Measurements from ENCODE around the gene LYG2.
"Not testable (repeated sequence)": the region's sequence is repeated elsewhere in the genome, so short reads cannot be mapped to it uniquely, and the experiment has no call there.

GRCh38 chr2:99192364-99192763, 63.1 kb downstream of the LYG2 start:
- not testable (repeated sequence) for TF ChIP-seq CTCF, EZH2phosphoT487 (IDR thresholded peaks at IDR 0.05)
